SK-N-MC (cell line): Measurements from ENCODE around the gene GABBR2.

Experiments
- DNase-seq: peaks from one replicate; pipeline ENCODE4 v3.0.0-alpha.2; 2011; ENCODE audit warnings: low read depth, low spot score
- H3K27ac ChIP-seq: fragments of 200-600 bp; sonication (generic); 2 replicates; pipeline ENCODE4 v1.5.1; 2016; ENCODE audit warnings: mixed run types
- H3K36me3 ChIP-seq: fragments of 200-600 bp; sonication (generic); 2 replicates; pipeline ENCODE4 v1.6.1; 2017; ENCODE audit warnings: antibody characterized with exemption, low read length, mixed read lengths; ENCODE audit not compliant: insufficient read depth
- H3K4me3 ChIP-seq: fragments of 200-600 bp; sonication (generic); 2 replicates; pipeline ENCODE4 v1.5.1; 2016
- H3K9ac ChIP-seq: fragments of 200-600 bp; sonication (generic); 2 replicates; pipeline ENCODE4 v1.8.0; 2017; ENCODE audit warnings: mixed run types, mixed read lengths; ENCODE audit not compliant: insufficient read length
- H3K9me3 ChIP-seq: fragments of 200-600 bp; sonication (generic); 2 replicates; pipeline ENCODE4 v1.6.1; 2017; ENCODE audit warnings: low read depth, mild to moderate bottlenecking, antibody characterized with exemption, low read length, moderate library complexity, mixed read lengths
- EZH2 ChIP-seq: fragments of 200-600 bp; sonication (generic); IDR thresholded peaks from one replicate; pipeline ENCODE4 v1.6.1; 2017; ENCODE audit warnings: antibody characterized with exemption
- FOXP2 ChIP-seq: optimal IDR thresholded peaks from 2 replicates; pipeline ENCODE3; 2011; ENCODE audit warnings: mild to moderate bottlenecking, moderate library complexity; ENCODE audit not compliant: insufficient read depth; ENCODE audit errors: extremely low read length, control extremely low read depth
- POLR2AphosphoS5 ChIP-seq: IDR thresholded peaks from 2 replicates; pipeline ENCODE4 v1.6.1; 2012; ENCODE audit warnings: mild to moderate bottlenecking, low read depth, low read length, borderline replicate concordance

Gene GABBR2

DNA sequence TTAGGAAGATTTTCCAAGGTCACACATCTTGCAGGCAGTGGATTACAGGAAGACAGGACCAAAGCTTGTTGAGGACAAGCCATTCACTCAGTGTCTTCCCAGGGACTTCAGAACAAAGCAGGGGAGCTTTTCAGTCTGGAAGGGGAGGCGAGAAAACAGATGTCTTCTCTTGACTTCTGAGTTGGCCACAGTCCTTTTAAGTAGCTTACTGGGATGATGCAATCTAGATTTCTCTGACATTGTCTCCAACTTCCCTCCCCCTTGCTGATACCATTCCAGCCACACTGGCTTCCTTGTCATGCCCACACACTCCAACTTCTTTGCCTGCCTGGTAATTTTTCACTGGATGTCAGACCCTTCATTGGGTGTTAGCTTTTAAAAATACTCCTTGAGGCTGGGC is 279.1 kb downstream of the GABBR2 start:
- no peak overlapping the region for H3K9ac ChIP-seq
- DNase-seq = no peak
- TF ChIP-seq EZH2 = no peak
- TF ChIP-seq POLR2AphosphoS5 = no peak
- no peak for TF ChIP-seq FOXP2

DNA sequence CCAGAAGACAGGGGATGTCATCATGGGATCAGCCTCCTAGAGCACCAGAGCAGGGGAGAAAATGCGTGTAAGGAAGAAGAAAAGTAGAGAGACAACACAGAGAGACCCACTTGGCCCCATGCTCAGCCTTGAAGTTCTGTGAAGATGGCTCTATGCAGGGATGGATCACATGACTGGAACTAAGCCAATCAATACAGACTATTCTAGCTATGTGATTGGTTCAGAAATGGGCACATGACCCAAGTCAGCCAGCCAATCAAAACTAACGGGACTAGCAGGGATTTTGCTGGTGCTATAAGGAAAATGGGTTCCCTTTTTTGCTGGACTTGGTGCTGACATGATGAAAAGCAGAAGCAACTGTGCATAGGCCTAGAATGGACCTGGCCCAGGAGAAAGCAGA is 280.3 kb downstream of the GABBR2 start:
- Histone ChIP-seq H3K4me3 (no peak overlapping the region), H3K36me3 (no peaks in the 10 kb centered on the region), H3K9me3 (no peaks in the 10 kb centered on the region), H3K9ac (no peak overlapping the region), H3K27ac (no peak overlapping the region)
- no peak for DNase-seq
- no peak for TF ChIP-seq FOXP2
- TF ChIP-seq POLR2AphosphoS5 = no peak
- no peak for TF ChIP-seq EZH2

More for the DNA sequence above, 279.1 kb downstream of the GABBR2 start:
- Histone ChIP-seq H3K4me3 (no peak overlapping the region), H3K9me3 (no peaks in the 10 kb centered on the region), H3K36me3 (no peaks in the 10 kb centered on the region), H3K27ac (no peak overlapping the region)

DNA sequence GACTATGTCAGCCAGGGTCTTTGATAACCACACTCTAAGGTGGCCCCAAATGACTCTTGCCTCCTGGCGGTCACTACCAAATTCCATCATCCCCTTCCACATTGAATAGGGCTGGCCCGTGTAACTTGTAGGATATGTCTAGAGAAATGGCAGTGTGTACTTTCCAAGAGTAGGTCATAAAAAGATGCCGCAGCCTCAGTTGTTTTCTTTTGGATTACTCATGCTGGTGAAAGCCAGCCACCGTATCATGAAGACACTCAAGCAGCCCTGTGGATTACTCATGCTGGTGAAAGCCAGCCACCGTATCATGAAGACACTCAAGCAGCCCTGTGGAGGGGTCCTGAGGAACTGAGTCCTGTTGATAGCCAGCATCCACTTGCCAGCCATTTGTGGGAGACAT is 281.2 kb downstream of the GABBR2 start:
- H3K9ac ChIP-seq = no peak overlapping the region
- DNase-seq = no peak
- TF ChIP-seq POLR2AphosphoS5 (no peak), FOXP2 (no peak), EZH2 (no peak)
- H3K9me3 ChIP-seq = no peaks in the 10 kb centered on the region
- no peak overlapping the region for H3K27ac ChIP-seq
- no peak overlapping the region for H3K4me3 ChIP-seq
- no peaks in the 10 kb centered on the region for H3K36me3 ChIP-seq

DNA sequence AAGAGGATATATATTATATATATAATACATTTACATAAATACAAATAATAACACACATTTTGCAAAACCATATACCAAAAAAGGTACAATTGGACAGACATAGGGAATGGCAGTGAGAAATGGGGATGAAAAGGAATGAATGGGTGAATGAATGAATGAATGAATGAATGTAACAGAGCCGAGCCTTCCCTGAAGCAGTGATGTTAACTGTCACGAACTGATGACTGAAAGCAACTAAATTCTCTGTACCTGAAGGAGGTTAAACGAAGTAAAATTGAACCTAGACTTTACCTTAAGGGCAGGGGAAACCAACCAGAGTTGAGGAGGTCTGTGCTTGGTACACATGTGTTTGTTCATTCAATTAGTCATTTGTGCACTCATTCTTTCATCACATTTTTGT is 283.7 kb downstream of the GABBR2 start:
- no peak for DNase-seq
- Histone ChIP-seq H3K27ac (no peak overlapping the region), H3K36me3 (no peaks in the 10 kb centered on the region), H3K4me3 (no peak overlapping the region), H3K9me3 (no peaks in the 10 kb centered on the region), H3K9ac (no peak overlapping the region)
- TF ChIP-seq POLR2AphosphoS5 (no peak), EZH2 (no peak), FOXP2 (no peak)

DNA sequence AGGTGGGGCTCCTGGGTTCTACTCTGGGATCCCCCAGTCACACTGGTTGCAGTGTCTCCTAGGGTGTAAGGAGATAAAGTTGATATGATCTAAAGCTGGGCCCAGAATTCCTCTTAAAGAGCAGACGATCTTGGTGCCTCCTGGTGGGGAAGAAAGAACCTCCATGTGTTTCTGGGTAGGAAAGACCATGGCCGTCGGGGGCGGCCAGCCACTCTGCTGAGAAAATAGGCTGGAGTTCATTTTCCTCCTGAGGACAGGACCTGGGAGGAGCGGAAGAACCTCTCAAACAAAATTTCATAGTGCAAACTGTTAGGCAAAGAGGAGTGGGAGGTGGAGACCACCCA is 289.5 kb downstream of the GABBR2 start:
- TF ChIP-seq EZH2 (no peak), FOXP2 (no peak), POLR2AphosphoS5 (no peak)
- H3K9ac ChIP-seq = no peak overlapping the region
- H3K36me3 ChIP-seq = no peaks in the 10 kb centered on the region
- no peak for DNase-seq
- H3K4me3 ChIP-seq = no peak overlapping the region
- no peaks in the 10 kb centered on the region for H3K9me3 ChIP-seq
- no peak overlapping the region for H3K27ac ChIP-seq

DNA sequence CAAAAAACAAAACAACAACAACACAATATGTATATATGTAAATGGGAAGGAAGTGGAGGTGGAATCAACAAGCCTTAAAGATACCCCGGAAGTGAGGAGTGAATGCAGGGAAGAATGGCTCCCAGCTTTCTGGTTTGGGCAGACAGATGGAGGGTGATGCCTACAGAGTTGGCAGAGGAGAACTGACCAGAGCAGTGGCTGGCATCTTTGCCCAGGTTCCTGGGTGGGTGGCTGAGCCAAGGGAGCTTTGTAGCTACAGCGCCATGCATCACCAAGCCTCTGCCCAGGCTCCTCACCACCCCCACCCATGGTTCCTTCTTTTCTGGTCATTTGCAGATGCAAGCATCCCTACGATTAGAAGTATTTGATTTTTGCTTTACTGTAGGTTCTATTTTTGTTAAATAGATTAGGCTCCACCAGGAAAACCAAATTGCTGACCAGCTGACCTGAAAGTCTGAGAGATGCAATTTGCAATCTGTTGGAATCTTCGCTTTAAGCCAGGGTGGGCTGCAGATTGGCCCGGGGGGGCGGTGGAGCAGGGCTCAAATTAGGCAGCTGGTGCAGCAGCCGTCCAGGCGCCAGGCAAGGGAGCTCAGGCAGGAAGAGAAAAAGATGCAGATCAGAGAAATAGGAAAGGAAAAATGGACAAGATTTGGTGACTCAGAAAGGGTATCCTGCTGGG is 290.0 kb downstream of the GABBR2 start:
- Histone ChIP-seq H3K27ac (no peak overlapping the region), H3K9me3 (no peaks in the 10 kb centered on the region), H3K4me3 (no peak overlapping the region), H3K9ac (no peak overlapping the region), H3K36me3 (no peaks in the 10 kb centered on the region)
- DNase-seq = no peak
- TF ChIP-seq EZH2 = no peak
- TF ChIP-seq FOXP2 = no peak
- TF ChIP-seq POLR2AphosphoS5 = no peak

DNA sequence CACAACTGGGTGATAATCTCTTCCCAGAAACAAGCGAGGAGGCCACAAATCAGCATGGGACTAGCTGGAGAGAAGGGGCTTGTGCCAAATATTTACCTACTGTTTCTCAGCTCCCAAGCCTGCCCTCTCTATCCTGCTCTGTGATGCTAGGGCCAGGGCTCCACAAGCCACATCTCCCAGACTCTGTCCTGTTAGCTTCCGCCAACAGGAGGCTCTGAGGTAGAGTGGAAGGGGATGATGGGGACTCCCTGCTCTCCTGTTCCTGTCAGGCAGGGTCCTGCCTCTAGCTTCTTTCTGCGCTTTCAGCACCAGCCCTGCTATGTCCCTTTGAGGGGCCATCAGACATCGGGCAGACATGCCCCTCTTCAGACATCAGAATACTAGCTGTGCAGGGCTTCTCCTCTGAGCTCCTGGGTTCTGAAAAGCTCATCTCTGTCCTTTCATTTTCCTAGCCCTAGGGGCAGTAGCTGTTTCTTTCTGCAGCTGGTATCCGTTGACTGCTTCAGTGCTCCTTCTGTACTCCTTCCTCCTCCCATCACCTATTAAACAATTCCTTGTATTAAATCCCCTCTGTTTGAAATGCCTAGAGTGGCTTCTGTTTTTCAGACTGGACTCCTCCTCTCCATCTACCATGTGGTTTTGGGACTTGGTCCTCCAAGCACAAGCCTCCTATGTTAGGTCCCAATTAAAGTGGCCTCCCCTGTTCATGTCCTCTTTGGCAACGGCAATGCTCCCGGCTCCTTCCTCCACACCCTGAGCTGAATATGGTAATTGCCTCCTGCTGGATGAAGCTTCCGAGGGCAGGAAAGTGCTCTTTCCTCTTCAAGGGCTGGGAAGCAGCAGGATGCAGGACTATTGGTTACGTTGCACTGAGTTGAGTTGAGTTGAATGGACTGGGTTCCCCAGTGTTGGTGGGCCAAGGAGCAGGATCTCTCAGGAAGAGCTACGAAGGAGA is 292.2 kb downstream of the GABBR2 start:
- Histone ChIP-seq H3K9me3 (no peaks in the 10 kb centered on the region), H3K4me3 (no peak overlapping the region), H3K9ac (no peak overlapping the region), H3K36me3 (no peaks in the 10 kb centered on the region), H3K27ac (no peak overlapping the region)
- no peak for DNase-seq
- TF ChIP-seq FOXP2 (no peak), EZH2 (no peak), POLR2AphosphoS5 (no peak)

DNA sequence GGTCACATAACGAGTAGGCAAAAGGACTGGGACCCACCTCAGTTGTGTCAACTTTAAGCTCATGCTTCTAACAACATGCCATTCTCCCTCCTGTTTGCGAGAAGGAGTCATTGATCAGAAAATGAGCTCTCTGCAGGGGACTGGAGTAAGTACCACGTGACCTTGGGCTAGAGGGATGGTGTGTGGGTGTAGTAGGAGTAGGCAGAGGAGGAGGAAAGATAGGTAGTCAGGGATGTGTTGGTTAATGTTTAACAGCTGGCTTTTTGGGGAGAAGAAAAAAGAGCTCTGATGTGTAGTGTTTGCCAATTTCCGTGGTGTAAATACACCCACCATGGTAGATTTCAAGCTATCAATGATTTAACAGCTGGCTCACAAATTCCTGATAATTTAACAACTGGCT is 293.0 kb downstream of the GABBR2 start:
- Histone ChIP-seq H3K36me3 (no peaks in the 10 kb centered on the region), H3K4me3 (no peak overlapping the region), H3K27ac (no peak overlapping the region), H3K9me3 (no peaks in the 10 kb centered on the region), H3K9ac (no peak overlapping the region)
- no peak for DNase-seq
- TF ChIP-seq POLR2AphosphoS5 (no peak), FOXP2 (no peak), EZH2 (no peak)

DNA sequence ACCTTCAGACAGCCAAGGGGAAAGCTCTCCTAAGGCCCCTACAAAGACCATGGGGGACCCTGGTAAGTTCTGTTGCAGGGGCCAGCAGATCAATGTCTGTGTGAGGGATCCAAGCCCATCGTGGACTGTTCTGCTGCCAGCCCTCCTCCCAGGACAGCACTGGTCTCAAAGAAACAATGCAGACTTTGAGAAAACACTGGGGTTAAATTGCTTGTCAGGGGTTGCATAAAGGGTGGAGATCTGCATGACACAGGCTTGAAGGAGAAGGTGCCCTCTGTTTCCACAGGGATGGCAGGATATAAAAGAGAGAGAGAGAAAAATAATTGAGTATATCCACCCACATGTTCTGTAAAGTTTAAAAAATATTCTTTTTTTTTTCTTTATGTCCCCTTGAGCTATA is 295.7 kb downstream of the GABBR2 start:
- Histone ChIP-seq H3K9me3 (no peaks in the 10 kb centered on the region), H3K9ac (no peak overlapping the region), H3K36me3 (no peaks in the 10 kb centered on the region), H3K27ac (no peak overlapping the region), H3K4me3 (no peak overlapping the region)
- no peak for TF ChIP-seq POLR2AphosphoS5
- TF ChIP-seq FOXP2 = no peak
- no peak for TF ChIP-seq EZH2
- no peak for DNase-seq
